Kidney tubule cell (primary cell): Measurements from ENCODE around the gene HIGD1B.

Source experiments
- DNase-seq: peaks from one replicate; pipeline ENCODE4 v3.0.0-alpha.2; 2018; ENCODE audit warnings: low spot score

The HIGD1B gene

DNA sequence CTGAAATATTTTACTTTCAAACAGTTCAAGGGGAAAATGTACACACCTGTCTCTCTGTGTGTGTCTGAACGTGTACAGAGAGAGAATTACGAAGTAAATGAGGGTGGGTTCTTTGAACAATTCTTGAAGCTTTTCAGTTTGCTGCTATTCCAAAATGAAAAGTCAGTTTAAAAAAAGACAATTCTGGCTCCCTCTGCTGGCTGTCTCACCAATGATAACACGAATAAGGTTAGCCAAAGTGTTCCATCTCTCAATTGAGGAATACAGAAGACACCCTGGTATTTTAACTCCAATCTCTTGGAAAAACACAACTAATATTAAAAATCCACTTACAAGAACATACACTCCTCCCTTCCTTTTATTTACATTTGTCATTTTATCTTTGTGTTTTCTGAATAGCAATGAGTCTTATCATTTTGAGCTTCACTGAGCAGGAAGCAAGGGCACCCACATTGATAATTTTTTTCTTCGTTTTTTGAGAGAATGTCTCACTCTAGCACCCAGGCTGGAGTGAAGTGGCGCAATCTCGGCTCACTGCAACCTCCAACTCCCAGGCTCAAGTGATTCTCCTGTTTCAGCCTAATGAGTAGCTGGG is 31.0 kb downstream of the HIGD1B start:
- DNase-seq = peak; percentile 28

GRCh38 chr17:44879376-44879775 is 31.7 kb downstream of the HIGD1B start:
- no peak for DNase-seq

DNA sequence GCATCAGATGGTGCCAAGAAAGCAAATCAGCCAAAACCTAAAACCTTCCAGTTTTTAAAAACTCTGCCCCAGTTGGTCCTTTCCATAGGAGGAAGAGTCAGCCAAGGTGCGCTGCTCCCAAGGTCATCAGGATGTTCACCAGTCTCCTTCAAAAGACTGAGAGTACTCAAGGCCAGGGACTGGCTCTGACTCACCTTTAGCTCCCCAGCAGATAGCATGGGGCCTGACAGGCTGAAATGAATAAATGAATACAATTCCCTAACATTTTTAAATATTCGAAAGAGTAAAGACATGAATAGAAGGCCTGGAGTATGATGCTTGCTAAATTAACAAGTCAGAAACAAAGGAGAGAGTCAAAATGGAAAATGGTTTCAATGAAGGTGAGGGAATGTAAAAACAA is 32.4 kb downstream of the HIGD1B start:
- no peak for DNase-seq

- DNase-seq = no peak
Observed at GRCh38 chr17:44881145-44881544, 33.5 kb downstream of the HIGD1B start.

- no peak for DNase-seq
Observed at GRCh38 chr17:44884941-44885340, 37.3 kb downstream of the HIGD1B start.

GRCh38 chr17:44887016-44887415 is 39.3 kb downstream of the HIGD1B start:
- no peak for DNase-seq

- DNase-seq = peak; percentile 19
Observed at GRCh38 chr17:44887971-44888954, 40.6 kb downstream of the HIGD1B start.

- DNase-seq = no peak
Observed at GRCh38 chr17:44889003-44889402, 41.3 kb downstream of the HIGD1B start.

DNA sequence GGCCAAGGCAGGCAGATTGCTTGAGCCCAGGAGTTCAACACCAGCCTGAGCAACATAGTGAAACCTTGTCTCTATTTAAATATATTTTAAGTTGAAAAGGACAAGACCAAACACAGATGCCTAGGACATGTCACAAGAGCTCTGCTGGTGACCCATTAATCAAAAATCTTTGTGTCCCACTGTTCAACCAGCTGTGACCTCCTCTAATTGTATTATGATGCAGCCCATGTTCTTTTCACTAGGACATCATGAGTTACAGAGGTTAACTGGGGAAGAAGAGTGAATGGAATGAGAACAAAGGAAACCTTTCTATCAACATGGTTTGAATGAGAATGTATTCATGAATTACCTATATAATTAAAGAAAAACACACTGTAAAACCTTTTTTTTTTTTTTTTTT is 44.6 kb downstream of the HIGD1B start:
- no peak for DNase-seq

DNA sequence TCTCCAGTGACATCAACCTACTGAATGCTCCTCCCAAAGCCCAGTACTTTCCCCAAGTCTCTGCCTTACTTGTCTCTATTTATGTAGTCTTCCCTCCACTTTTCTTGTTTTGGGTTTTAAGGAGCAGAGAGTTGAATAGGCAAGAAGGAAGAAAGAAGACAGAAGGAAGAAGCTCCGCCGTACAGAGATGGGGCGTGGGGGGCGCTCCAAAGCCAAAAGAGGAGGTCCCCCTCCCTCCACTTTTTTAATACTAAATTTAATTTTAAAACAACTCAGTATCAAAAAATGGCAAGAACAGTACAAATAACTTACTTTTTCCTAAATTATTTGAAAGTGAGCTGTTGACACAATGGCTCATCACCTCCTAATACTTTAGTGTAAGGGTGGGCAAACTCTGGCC is 47.0 kb downstream of the HIGD1B start:
- DNase-seq = no peak

DNA sequence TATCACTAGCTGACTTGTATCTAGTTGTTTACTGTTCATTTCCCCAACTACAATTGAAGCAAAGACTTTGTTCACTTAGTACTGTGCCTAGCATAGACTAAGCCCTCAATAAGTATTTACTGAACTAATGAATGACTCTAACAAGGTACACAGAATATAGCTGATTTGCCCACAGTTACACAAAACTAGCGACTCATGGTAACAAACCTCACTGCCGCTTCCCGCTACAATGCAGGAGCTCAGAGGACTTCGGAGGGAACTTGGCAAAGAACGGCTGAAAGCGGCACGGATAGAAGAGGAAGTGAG is 51.0 kb downstream of the HIGD1B start:
- no peak for DNase-seq

DNA sequence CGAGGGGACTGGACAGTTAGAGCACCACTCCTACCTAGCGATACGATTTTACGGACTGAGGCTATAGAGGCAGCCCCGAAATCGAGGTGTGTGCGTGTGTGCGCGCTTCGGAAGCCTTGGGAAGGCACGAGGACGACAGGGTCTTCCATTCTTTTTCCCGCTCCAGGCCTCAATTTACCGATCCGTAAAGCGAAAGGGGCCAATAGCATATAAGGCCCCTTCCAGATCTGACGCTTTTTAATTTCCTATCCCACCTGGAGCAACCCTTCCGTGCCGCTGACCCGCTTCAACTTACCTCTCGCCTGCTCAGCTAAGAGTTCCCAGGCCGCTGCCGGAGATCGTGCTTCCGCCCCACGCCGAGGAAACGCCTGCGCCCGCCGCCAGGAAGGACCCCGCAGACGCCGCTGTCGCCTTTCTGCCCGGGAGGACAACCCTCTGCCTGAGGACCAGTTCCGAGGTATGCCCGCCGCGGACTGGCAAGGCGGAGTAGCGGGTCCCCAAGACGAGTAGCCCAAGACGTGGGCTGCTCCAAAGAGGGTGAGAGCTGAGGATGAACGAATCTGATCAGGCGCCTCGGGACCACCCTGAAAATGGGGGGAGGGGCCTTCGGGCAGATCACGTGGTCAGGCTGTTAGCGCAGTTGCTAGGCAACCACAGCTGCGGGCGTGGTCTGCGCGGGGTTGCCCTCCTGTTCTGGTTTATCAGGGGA is 51.5 kb downstream of the HIGD1B start, which contains the start of gene EFTUD2:
Gene EFTUD2 (minus strand): TSS at position 372 of the 709 bp plus-strand sequence. CDS start 4,924 bp downstream, outside the sequence.
- DNase-seq = peak; percentile 91
